Measurements from ENCODE around the gene ADPRH.

DNA sequence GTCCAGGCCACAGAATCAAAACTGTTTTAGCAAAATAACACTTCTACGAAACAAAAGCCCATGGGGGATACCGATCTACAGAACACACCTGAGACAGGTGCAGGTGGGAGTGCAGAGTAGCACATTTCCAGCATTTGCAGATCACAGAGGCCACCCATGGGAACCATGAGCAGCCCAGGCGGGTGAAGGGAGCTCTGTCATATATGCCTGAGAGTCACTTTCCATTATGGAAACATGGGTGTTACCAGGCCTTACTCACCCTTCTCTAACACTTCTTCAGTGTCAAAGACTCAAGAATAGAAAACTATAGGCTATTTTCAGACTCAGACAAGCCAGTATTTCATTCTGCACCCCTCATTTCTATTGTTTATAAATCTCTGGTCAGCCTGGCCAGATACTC lies 21.9 kb downstream of the ADPRH start:
- TF ChIP-seq CTCF (IDR thresholded peaks at IDR 0.05) (no peak), POLR2A (IDR thresholded peaks at IDR 0.05) (no peak)

Measured in body of pancreas (tissue), 4 donors.